WERI-Rb-1 (cell line): ENCODE results near the gene TMEM204.

Experiments
- DNase-seq: peaks from one replicate; pipeline ENCODE4 v3.0.0-alpha.2; 2020
- H3K27ac ChIP-seq: fragments of 250-450 bp; sonication (Bioruptor Pico); 2 replicates; pipeline ENCODE4 v1.5.1; 2020; ENCODE audit warnings: mild to moderate bottlenecking, moderate library complexity
- H3K27me3 ChIP-seq: fragments of 250-450 bp; sonication (Bioruptor Pico); 2 replicates; pipeline ENCODE4 v1.5.1; 2021; ENCODE audit warnings: mild to moderate bottlenecking, low read depth, moderate library complexity; ENCODE audit not compliant: insufficient read depth, severe bottlenecking
- H3K36me3 ChIP-seq: fragments of 250-450 bp; sonication (Bioruptor Pico); 2 replicates; pipeline ENCODE4 v1.5.1; 2020; ENCODE audit warnings: mild to moderate bottlenecking, moderate library complexity
- H3K4me3 ChIP-seq: 2 replicates; pipeline ENCODE4 v1.5.1; 2011; ENCODE audit warnings: low read depth, mild to moderate bottlenecking, control low read depth, low read length
- H3K9me3 ChIP-seq: fragments of 250-450 bp; sonication (Bioruptor Pico); 2 replicates; pipeline ENCODE4 v1.5.1; 2021; ENCODE audit warnings: mild to moderate bottlenecking, moderate library complexity; ENCODE audit not compliant: severe bottlenecking
- TF ChIP-seq, protein P1 (sequence below): IDR thresholded peaks from 2 replicates; pipeline ENCODE4 v1.5.1; 2011; ENCODE audit warnings: low read depth, mild to moderate bottlenecking, control low read depth, inconsistent platforms, low read length

The TMEM204 gene

DNA sequence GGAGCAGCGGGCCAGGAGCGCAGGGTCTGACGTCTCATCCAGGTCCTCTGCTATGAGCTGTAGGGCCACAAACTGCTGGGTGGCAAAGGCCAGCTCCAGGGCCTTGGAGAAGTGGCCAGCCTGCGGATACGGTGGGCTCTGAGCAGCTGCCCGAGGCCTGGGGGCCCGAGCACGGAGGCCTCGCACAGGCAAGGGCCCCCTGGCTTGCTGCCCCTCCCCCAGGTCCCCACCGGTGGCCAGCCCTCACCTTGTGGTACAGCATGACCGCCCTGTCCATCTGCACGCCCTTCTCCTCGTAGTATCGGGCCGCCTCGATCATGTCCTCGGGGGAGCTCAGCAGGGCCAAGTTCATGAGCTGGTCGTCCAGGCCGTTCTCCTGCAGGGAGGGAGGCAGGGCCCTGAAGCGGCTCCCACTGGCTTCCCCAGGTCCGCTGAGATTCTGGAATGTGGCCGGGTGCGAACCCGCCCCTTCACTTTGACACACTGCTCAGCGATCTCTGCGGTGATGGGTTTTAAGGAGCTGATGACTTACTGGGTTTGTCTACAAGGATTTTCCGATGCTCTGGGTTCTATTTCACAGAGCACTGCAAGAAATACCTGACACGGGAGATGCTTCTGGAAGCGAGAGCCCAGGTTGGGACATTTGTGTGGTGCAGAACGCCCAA is 9.8 kb upstream of the TMEM204 start:
- Histone ChIP-seq H3K9me3 (no peaks in the 10 kb centered on the region), H3K27ac (no peak overlapping the region), H3K27me3 (no peaks in the 10 kb centered on the region), H3K36me3 (peaks cover 8% of the 10 kb centered on the region), H3K4me3 (no peak overlapping the region)
- TF ChIP-seq, protein P1, sequence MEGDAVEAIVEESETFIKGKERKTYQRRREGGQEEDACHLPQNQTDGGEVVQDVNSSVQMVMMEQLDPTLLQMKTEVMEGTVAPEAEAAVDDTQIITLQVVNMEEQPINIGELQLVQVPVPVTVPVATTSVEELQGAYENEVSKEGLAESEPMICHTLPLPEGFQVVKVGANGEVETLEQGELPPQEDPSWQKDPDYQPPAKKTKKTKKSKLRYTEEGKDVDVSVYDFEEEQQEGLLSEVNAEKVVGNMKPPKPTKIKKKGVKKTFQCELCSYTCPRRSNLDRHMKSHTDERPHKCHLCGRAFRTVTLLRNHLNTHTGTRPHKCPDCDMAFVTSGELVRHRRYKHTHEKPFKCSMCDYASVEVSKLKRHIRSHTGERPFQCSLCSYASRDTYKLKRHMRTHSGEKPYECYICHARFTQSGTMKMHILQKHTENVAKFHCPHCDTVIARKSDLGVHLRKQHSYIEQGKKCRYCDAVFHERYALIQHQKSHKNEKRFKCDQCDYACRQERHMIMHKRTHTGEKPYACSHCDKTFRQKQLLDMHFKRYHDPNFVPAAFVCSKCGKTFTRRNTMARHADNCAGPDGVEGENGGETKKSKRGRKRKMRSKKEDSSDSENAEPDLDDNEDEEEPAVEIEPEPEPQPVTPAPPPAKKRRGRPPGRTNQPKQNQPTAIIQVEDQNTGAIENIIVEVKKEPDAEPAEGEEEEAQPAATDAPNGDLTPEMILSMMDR, result no peak
- no peak for DNase-seq

DNA sequence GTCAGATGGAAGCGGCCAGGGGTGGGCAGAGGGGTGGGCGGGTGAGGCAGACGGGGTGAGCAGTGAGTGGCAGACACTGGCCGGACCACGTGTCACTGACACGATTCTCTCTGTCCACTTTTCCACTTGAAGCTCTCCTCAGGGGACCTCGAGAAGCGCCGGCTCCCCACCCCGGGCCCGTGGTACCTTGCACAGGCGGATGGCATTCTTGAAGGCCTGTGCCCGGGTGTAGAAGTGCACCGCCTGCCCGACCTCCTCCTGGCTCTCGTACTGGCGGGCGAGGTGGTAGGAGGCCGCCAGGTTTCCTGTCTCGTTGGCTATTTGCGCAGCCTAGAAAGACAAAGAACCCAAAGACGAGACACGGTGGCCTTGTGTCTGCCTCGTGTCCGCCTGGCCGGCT is 9.1 kb upstream of the TMEM204 start:
- H3K9me3 ChIP-seq, result no peaks in the 10 kb centered on the region
- H3K27ac ChIP-seq, result no peak overlapping the region
- DNase-seq, result no peak
- peaks cover 8% of the 10 kb centered on the region for H3K36me3 ChIP-seq
- TF ChIP-seq, protein P1, result no peak
- H3K27me3 ChIP-seq, result no peaks in the 10 kb centered on the region
- no peak overlapping the region for H3K4me3 ChIP-seq

DNA sequence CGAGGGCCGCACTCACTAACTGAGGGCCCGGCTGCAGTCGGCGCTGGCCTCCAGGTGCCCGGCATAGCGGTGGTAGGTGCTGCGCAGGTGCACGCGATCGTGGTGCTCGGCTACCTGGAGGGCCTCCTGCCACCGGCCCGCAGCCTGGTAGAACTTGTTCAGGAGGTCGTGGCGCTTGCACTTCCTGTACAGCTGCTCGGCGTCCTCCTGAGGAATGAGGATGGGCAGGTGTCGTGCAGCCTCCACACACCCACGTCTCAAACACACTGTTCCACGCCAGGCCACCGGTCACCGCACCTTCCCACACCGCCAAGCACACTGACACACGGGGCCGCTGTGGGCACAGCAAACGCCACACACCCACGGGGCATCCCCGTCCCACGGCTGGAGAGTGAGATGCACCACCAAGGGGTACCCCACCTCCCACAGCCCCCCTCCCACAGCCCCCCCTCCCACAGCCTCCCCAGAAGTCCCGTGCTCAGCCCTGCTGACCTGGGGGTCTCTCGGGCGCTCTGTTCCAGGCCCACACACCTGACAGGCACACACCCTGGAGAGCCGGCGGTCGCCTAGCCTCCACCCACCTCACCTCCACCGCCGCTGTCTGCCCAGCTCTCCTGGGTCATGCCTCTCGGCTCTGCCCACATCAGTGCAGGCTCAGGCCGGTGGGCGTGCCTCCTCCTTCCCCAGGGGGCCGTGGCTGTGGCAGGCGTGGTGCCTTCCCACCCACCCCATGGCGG is 7.4 kb upstream of the TMEM204 start:
- Histone ChIP-seq H3K4me3 (no peak overlapping the region), H3K27me3 (no peaks in the 10 kb centered on the region), H3K27ac (no peak overlapping the region), H3K36me3 (peaks cover 2% of the 10 kb centered on the region), H3K9me3 (no peaks in the 10 kb centered on the region)
- TF ChIP-seq, protein P1, result no peak
- DNase-seq, result no peak

DNA sequence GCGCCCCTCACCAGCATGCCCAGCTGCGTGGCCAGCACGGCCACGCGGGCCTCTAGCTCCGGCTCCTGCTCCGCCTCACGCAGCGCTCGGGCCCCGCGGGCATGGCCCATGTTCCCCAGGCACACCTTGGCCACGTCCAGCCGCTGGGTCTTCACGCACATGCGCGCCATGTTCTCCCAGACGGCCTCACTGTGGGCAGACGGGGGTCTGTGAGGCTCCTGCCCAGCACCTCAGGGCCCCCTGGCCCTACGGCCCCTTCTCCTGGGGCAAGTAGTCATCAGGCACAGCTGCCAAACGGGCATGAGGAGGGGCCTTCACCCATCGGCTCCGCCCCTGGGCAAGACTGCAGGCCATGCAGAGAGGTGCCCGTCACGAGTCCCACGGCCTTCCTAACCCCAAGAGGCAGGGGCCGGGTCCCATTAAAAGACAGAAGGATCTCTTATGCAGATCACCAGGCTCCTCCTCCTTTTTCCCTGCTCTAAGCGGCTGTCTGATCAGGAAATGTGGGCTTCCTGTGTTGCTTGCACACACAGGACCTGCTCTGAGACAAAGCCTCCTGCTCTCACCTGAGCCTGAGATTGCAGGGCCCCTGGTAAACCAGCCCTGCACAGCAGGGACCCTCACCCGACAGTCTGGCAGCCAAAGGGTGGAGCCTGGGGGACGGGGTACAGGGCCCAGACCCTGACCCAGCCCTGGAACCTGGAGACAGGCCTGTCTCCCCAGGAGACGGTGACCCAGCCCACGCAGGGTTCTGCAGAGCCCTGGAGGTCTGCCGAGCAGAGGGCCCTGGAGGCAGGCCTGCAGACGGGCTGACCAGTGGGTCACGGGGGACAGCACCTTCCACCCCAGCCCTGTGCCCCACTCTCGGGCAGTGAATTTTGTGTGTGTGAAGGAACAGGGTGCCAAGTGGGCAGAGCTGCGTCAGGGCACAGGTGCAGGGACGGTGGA is 6.6 kb upstream of the TMEM204 start:
- Histone ChIP-seq H3K27ac (no peak overlapping the region), H3K4me3 (no peak overlapping the region), H3K27me3 (no peaks in the 10 kb centered on the region), H3K36me3 (peaks cover 2% of the 10 kb centered on the region), H3K9me3 (no peaks in the 10 kb centered on the region)
- DNase-seq, result no peak
- TF ChIP-seq, protein P1, result no peak

DNA sequence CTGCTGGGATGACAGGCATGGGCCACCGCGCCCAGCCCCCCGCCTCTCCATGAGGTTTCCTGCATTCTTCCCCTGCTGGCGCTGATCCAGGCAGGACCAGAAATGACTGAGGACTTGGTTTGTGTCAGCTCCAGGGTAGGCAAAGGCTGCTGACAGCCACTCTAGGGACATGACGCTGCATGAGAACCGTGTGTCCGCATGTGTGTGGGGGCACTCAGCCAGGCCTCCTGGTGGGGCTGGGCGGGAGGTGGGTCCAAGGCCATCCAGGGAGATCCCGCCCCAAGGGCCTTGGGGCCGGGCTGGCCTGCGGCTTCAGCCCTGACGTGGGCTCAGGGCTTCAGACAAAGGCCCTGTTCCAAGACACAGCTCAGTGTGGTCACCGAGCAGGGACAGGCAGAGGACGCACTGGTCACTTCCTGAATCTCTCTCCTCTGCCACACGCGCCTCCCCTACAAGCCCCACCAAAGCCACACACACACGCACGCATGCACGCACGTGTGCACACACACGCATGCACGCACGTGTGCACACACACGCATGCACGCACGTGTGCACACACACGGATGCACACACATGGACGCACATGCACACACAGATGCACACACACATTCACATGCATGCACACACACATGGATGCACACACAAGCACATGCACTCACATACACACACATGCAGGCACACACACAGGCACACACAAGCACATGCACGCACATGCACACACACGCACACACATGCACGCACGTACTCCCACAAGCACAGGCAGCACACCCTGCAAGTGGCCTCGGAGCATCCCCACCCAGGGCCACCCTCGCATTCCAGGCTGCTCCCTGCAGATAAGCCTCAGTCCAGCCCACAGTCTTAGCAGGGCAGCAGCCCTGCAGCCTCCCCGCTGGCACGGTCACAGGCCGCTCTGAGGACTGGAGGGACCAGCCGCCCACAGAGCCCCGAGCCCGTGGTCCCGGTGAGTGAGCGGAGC is 5.3 kb upstream of the TMEM204 start:
- Histone ChIP-seq H3K36me3 (peaks cover 2% of the 10 kb centered on the region), H3K27ac (no peak overlapping the region), H3K27me3 (no peaks in the 10 kb centered on the region), H3K9me3 (no peaks in the 10 kb centered on the region), H3K4me3 (no peak overlapping the region)
- DNase-seq, result no peak
- TF ChIP-seq, protein P1, result no peak
